Activated CD8-positive, alpha-beta memory T cell treated with anti-CD3 and anti-CD28 coated beads, Interleukin-2, amount 50 U/mL, for 4 hours (primary cell): Measurements from ENCODE around the gene CCDC121.

Experiments
- DNase-seq: peaks from one replicate; pipeline ENCODE4 v3.0.0-alpha.2; 2020

The CCDC121 gene

GRCh38 chr2:27581417-27582128, 47.2 kb downstream of the CCDC121 start:
- no peak for DNase-seq
